HG02759 (cell line): Measurements from ENCODE around the gene FLT4.
"Not testable (repeated sequence)": the region's sequence is repeated elsewhere in the genome, so short reads cannot be mapped to it uniquely, and the experiment has no call there.

Source experiments
- ATAC-seq: cut with Tn5 transposase; IDR thresholded peaks from one replicate; pipeline ENCODE4 v1.9.1; 2021; ENCODE audit warnings: mild to moderate bottlenecking, moderate library complexity; ENCODE audit not compliant: unreplicated experiment

Gene FLT4

GRCh38 chr5:180649297-180650039 is at the start of gene FLT4:
TSS of gene FLT4 (minus strand) at chr5:180649600. CDS start at chr5:180649545, 55 bp downstream.
- ATAC-seq, result no peak

GRCh38 chr5:180699042-180699441 is 49.6 kb upstream of the FLT4 start:
- no peak for ATAC-seq

- no peak for ATAC-seq
Observed at GRCh38 chr5:180696116-180696515, 46.7 kb upstream of the FLT4 start.

GRCh38 chr5:180692429-180692828 is 43.0 kb upstream of the FLT4 start:
- ATAC-seq, result no peak

- no peak for ATAC-seq
Observed at GRCh38 chr5:180691046-180691445, 41.6 kb upstream of the FLT4 start.

GRCh38 chr5:180690562-180690961 is 41.2 kb upstream of the FLT4 start:
- no peak for ATAC-seq

GRCh38 chr5:180689775-180690174 is 40.4 kb upstream of the FLT4 start:
- no peak for ATAC-seq

- ATAC-seq, result no peak
Observed at GRCh38 chr5:180689071-180689694, 39.8 kb upstream of the FLT4 start.

- ATAC-seq, result no peak
Observed at GRCh38 chr5:180688330-180689070, 39.1 kb upstream of the FLT4 start.

GRCh38 chr5:180686799-180687198 is 37.4 kb upstream of the FLT4 start:
- ATAC-seq, result not testable (repeated sequence)

GRCh38 chr5:180684623-180685161 is 35.3 kb upstream of the FLT4 start:
- no peak for ATAC-seq

GRCh38 chr5:180683220-180683922 is 34.0 kb upstream of the FLT4 start:
- ATAC-seq, result no peak

GRCh38 chr5:180682560-180682959 is 33.2 kb upstream of the FLT4 start:
- ATAC-seq, result no peak

GRCh38 chr5:180682008-180682407 is 32.6 kb upstream of the FLT4 start:
- not testable (repeated sequence) for ATAC-seq

GRCh38 chr5:180678319-180678718 is 28.9 kb upstream of the FLT4 start:
- ATAC-seq, result not testable (repeated sequence)

- ATAC-seq, result no peak
Observed at GRCh38 chr5:180675036-180675635, 25.7 kb upstream of the FLT4 start.

- ATAC-seq, result not testable (repeated sequence)
Observed at GRCh38 chr5:180674090-180674475, 24.7 kb upstream of the FLT4 start.

GRCh38 chr5:180673371-180674089 is 24.1 kb upstream of the FLT4 start:
- ATAC-seq, result no peak

- not testable (repeated sequence) for ATAC-seq
Observed at GRCh38 chr5:180671958-180672524, 22.6 kb upstream of the FLT4 start.
